ENCODE results near the gene RDH16.

The RDH16 gene, protein sequence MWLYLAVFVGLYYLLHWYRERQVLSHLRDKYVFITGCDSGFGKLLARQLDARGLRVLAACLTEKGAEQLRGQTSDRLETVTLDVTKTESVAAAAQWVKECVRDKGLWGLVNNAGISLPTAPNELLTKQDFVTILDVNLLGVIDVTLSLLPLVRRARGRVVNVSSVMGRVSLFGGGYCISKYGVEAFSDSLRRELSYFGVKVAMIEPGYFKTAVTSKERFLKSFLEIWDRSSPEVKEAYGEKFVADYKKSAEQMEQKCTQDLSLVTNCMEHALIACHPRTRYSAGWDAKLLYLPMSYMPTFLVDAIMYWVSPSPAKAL

DNA sequence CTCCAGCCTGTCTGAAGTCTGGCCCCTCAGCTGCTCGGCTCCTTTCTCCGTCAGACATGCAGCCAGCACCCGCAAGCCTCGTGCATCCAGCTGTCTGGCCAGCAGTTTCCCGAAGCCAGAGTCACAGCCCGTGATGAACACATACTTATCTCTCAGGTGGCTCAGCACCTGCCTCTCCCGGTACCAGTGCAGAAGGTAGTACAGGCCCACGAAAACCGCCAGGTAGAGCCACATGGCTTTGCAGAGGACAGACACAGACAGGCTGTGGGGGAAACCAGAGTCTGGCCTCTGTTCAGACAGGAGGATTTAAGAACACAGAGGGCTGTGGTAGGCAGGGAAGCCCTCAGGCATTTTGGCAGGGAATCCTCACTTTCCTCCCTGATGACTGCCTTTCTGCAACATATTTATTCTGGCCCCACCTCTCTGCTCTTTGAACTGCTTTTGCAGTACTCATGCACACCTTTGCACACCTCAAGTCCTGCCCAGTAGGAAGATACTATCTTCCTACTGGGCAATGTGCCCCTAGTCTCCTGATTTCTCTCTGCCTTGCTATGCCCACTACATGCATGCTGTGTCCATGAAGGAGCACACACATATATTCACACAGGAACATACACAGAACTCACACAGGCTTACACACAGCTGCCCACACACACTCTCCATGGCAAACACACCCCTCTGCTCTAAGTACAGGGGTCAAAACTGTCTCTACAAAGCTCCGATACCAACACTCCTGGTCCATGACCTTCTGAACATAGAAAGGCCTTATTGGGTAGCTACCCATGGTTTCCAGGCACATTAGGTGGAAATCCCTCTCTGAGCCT lies at the start of gene RDH16:
Gene RDH16 (minus strand): TSS at position 380 of the 824 bp plus-strand sequence. CDS start 146 bp downstream, at position 234.
- Histone ChIP-seq H3K36me3 (replicated peaks) (no peaks in the 10 kb centered on the region), H3K27me3 (ENCODE audit: low read depth) (no peaks in the 10 kb centered on the region), H3K9me3 (no peaks in the 10 kb centered on the region), H3K4me3 (no peak within 1 kb of the TSS), H3K4me1 (no peaks in the 10 kb centered on the region)
- no peak for DNase-seq (ENCODE audit: low spot score in 2 of 2)
- in situ Hi-C loops (cut with MboI; ENCODE audit: low sequenced_read_pairs), result no loop called here

- DNase-seq (ENCODE audit: low spot score in 2 of 2), result no peak
- Histone ChIP-seq H3K27me3 (ENCODE audit: low read depth) (no peaks in the 10 kb centered on the region), H3K36me3 (replicated peaks) (peaks cover 26% of the 10 kb centered on the region), H3K4me1 (peaks cover 18% of the 10 kb centered on the region), H3K9me3 (no peaks in the 10 kb centered on the region), H3K4me3 (peak overlapping the region; percentile 14)
- in situ Hi-C loops (cut with MboI; ENCODE audit: low sequenced_read_pairs), result no loop called here
Observed at GRCh38 chr12:57006809-57007475, 49.5 kb upstream of the RDH16 start.

DNA sequence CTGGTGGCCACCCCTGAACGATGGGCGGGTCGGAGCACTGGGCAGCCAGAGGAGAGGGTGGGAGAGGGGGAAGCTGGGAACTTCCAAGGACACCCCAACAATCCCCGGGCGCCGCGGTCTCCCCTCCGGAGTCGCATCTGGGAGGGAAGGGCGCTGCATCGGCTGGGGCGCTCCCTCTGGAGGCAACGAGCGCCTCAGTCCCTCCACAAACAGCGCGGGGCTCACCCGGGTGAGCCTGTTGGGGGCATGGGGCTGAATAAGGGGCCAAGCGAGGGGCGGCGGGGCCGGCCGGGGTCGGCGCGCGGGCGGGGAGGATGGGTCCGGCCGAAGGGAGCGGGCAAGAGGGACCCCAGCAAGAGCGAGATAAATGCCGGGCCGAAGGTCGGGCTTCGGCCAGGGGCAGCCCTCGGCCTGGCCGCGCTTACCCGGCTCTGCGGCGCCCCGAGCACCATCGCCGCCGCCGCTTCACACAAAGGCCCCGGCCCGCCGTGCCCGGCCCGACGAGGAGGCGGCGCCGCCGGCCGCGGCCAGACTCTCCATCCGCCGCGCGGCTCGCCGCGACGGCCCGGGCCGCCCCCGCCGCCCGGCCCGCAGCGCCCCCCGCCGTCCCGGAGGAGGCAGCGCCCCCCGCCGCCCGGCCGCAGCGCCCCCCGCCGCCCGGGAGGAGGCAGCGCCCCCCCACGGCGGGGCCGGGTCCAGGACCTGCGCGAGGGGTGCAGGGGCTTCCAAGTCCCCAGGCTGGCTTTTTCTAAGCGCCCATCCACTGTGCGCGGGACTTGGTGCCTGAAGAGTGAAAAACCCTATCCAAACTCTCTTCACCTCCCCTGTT lies 48.8 kb upstream of the RDH16 start, which contains the start of gene ZBTB39:
Gene ZBTB39 (minus strand): TSS at position 567 of the 829 bp plus-strand sequence. CDS start 1,629 bp downstream, outside the sequence.
- no peaks in the 10 kb centered on the region for H3K27me3 ChIP-seq (ENCODE audit: low read depth)
- H3K9me3 ChIP-seq, result no peaks in the 10 kb centered on the region
- H3K4me1 ChIP-seq, result peaks cover 11% of the 10 kb centered on the region
- peak within 1 kb of the TSS; percentile 84 for H3K4me3 ChIP-seq
- in situ Hi-C loops (cut with MboI; ENCODE audit: low sequenced_read_pairs), result no loop called here
- DNase-seq (ENCODE audit: low spot score in 2 of 2), result peak; percentile 64 to 78
- H3K36me3 ChIP-seq (replicated peaks), result peaks cover 33% of the 10 kb centered on the region

GRCh38 chr12:57004651-57005050 lies 47.2 kb upstream of the RDH16 start:
- no peaks in the 10 kb centered on the region for H3K27me3 ChIP-seq (ENCODE audit: low read depth)
- peaks cover 47% of the 10 kb centered on the region for H3K36me3 ChIP-seq (replicated peaks)
- in situ Hi-C loops (cut with MboI; ENCODE audit: low sequenced_read_pairs), result loop anchor here (5.0 kb wide), 1 partner anchor 108 kb away; the partner anchor contains the start of gene STAT6
- DNase-seq (ENCODE audit: low spot score in 2 of 2), result no peak
- H3K4me1 ChIP-seq, result peaks cover 8% of the 10 kb centered on the region
- no peaks in the 10 kb centered on the region for H3K9me3 ChIP-seq
- H3K4me3 ChIP-seq, result no peak overlapping the region

DNA sequence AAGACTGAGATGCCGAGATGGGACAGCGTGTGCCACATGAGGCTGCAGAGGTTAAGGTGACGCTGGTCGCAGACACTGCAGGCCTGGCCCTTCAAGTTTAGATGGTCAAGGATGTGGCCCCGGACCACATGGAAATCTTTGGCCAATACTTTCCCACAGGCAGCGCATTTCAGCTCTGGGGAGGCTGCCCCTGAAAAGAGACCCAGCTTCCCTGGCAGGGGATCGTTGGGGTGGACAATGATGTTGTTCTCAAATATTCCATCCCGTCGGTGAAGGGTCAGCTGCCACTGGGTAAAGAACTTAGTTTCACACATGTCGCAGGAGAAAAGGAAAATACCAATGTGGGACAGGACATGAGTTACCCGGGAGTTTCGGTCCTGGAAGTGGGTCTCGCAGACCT lies 46.0 kb upstream of the RDH16 start:
- no peak overlapping the region for H3K4me3 ChIP-seq
- no peaks in the 10 kb centered on the region; the same call in 1 of the 2 replicates for H3K9me3 ChIP-seq
- DNase-seq (ENCODE audit: low spot score in 2 of 2), result no peak
- peaks cover 6% of the 10 kb centered on the region for H3K4me1 ChIP-seq
- no peaks in the 10 kb centered on the region for H3K27me3 ChIP-seq (ENCODE audit: low read depth)
- in situ Hi-C loops (cut with MboI; ENCODE audit: low sequenced_read_pairs), result loop anchor here (5.0 kb wide), 1 partner anchor 109 kb away; the partner anchor contains the start of gene STAT6
- peaks cover 48% of the 10 kb centered on the region for H3K36me3 ChIP-seq (replicated peaks)

- Histone ChIP-seq H3K27me3 (ENCODE audit: low read depth) (no peaks in the 10 kb centered on the region), H3K9me3 (no peaks in the 10 kb centered on the region; the same call in 1 of the 2 replicates), H3K4me1 (peaks cover 6% of the 10 kb centered on the region), H3K4me3 (no peak overlapping the region), H3K36me3 (replicated peaks) (peaks cover 48% of the 10 kb centered on the region)
- in situ Hi-C loops (cut with MboI; ENCODE audit: low sequenced_read_pairs), result loop anchor here (5.0 kb wide), 1 partner anchor 111 kb away; the partner anchor contains the start of gene STAT6
- DNase-seq (ENCODE audit: low spot score in 2 of 2), result peak; percentile 8 to 82
Observed at GRCh38 chr12:57001448-57001906, 44.1 kb upstream of the RDH16 start.

DNA sequence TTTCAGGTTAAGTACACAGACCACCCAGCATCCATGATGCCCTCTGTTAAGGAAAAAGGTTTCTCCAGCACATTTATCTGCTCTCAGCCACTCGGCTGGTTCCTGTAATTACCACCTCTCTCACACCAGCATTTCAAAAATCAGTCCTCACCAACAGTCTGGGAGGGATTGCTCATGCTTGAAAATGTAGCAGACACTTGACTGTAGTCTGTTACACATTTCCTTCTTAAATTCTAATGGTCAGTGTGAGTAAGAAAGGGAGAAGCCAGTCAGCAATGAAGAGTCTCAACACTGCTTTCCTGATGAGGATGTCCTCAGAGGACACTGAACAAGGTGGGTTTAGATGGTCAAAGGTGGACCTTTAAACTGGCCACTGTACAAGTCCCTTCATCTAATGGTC lies 43.0 kb upstream of the RDH16 start:
- no peaks in the 10 kb centered on the region; the same call in 1 of the 2 replicates for H3K9me3 ChIP-seq
- H3K4me3 ChIP-seq, result no peak overlapping the region
- no peak for DNase-seq (ENCODE audit: low spot score in 2 of 2)
- H3K27me3 ChIP-seq (ENCODE audit: low read depth), result no peaks in the 10 kb centered on the region
- in situ Hi-C loops (cut with MboI; ENCODE audit: low sequenced_read_pairs), result loop anchor here (5.0 kb wide), 1 partner anchor 112 kb away; the partner anchor contains the start of gene STAT6
- peaks cover 48% of the 10 kb centered on the region for H3K36me3 ChIP-seq (replicated peaks)
- H3K4me1 ChIP-seq, result peaks cover 6% of the 10 kb centered on the region

- Histone ChIP-seq H3K36me3 (replicated peaks) (peaks cover 47% of the 10 kb centered on the region), H3K4me1 (no peaks in the 10 kb centered on the region; the same call in 1 of the 2 replicates), H3K9me3 (no peaks in the 10 kb centered on the region; the same call in 1 of the 2 replicates), H3K27me3 (ENCODE audit: low read depth) (no peaks in the 10 kb centered on the region), H3K4me3 (no peak overlapping the region)
- no peak for DNase-seq (ENCODE audit: low spot score in 2 of 2)
- in situ Hi-C loops (cut with MboI; ENCODE audit: low sequenced_read_pairs), result no loop called here
Observed at GRCh38 chr12:56999456-56999855, 42.0 kb upstream of the RDH16 start.

- H3K4me3 ChIP-seq, result no peak overlapping the region
- H3K27me3 ChIP-seq (ENCODE audit: low read depth), result no peaks in the 10 kb centered on the region
- peaks cover 42% of the 10 kb centered on the region for H3K36me3 ChIP-seq (replicated peaks)
- H3K9me3 ChIP-seq, result no peaks in the 10 kb centered on the region; the same call in 1 of the 2 replicates
- no peaks in the 10 kb centered on the region; the same call in 1 of the 2 replicates for H3K4me1 ChIP-seq
- DNase-seq (ENCODE audit: low spot score in 2 of 2), result no peak
- in situ Hi-C loops (cut with MboI; ENCODE audit: low sequenced_read_pairs), result no loop called here
Observed at GRCh38 chr12:56998981-56999380, 41.6 kb upstream of the RDH16 start.

GRCh38 chr12:56998316-56998715 lies 40.9 kb upstream of the RDH16 start:
- in situ Hi-C loops (cut with MboI; ENCODE audit: low sequenced_read_pairs), result no loop called here
- Histone ChIP-seq H3K4me3 (no peak overlapping the region), H3K9me3 (no peaks in the 10 kb centered on the region; the same call in 1 of the 2 replicates), H3K36me3 (replicated peaks) (peaks cover 36% of the 10 kb centered on the region), H3K27me3 (ENCODE audit: low read depth) (no peaks in the 10 kb centered on the region), H3K4me1 (no peaks in the 10 kb centered on the region; the same call in 1 of the 2 replicates)
- no peak for DNase-seq (ENCODE audit: low spot score in 2 of 2)

- in situ Hi-C loops (cut with MboI; ENCODE audit: low sequenced_read_pairs), result no loop called here
- Histone ChIP-seq H3K4me3 (no peak overlapping the region), H3K4me1 (no peaks in the 10 kb centered on the region; the same call in 1 of the 2 replicates), H3K27me3 (ENCODE audit: low read depth) (no peaks in the 10 kb centered on the region), H3K36me3 (replicated peaks) (peaks cover 23% of the 10 kb centered on the region), H3K9me3 (no peaks in the 10 kb centered on the region; the same call in 1 of the 2 replicates)
- DNase-seq (ENCODE audit: low spot score in 2 of 2), result no peak
Observed at GRCh38 chr12:56996793-56997545, 39.6 kb upstream of the RDH16 start.

- in situ Hi-C loops (cut with MboI; ENCODE audit: low sequenced_read_pairs), result no loop called here
- Histone ChIP-seq H3K4me1 (no peaks in the 10 kb centered on the region), H3K4me3 (no peak overlapping the region), H3K36me3 (replicated peaks) (peaks cover 13% of the 10 kb centered on the region), H3K9me3 (no peaks in the 10 kb centered on the region; the same call in 1 of the 2 replicates), H3K27me3 (ENCODE audit: low read depth) (no peaks in the 10 kb centered on the region)
- no peak for DNase-seq (ENCODE audit: low spot score in 2 of 2)
Observed at GRCh38 chr12:56995930-56996496, 38.6 kb upstream of the RDH16 start.
